Activated CD4-positive, alpha-beta T cell treated with anti-CD3 and anti-CD28 coated beads for 4 hours (primary cell): Measurements from ENCODE around the gene TPBGL.

ENCODE experiments used
- DNase-seq, 2 donors: peaks; one replicate each; pipeline ENCODE4 v3.0.0-alpha.2; 2020

Gene TPBGL

GRCh38 chr11:75240311-75241035 lies at the start of gene TPBGL:
Gene TPBGL, plus strand, starts transcription at chr11:75240774. Its CDS starts 276 bp downstream, at chr11:75241050.
- DNase-seq, result peak; percentile 49 to 56

- DNase-seq, result no peak
These were observed 49.2 kb upstream of the TPBGL start for GRCh38 chr11:75191330-75191717.

GRCh38 chr11:75193271-75193670 lies 47.3 kb upstream of the TPBGL start:
- DNase-seq, result no peak

- DNase-seq, result no peak
These were observed 46.9 kb upstream of the TPBGL start for GRCh38 chr11:75193711-75194110.

- DNase-seq, result no peak
These were observed 46.4 kb upstream of the TPBGL start for GRCh38 chr11:75194147-75194546.

- no peak for DNase-seq
These were observed 45.2 kb upstream of the TPBGL start for GRCh38 chr11:75195167-75195962.

GRCh38 chr11:75196426-75196825 lies 44.1 kb upstream of the TPBGL start:
- no peak for DNase-seq

GRCh38 chr11:75197512-75198277 lies 42.9 kb upstream of the TPBGL start:
- DNase-seq, result no peak

- DNase-seq, result no peak
These were observed 42.1 kb upstream of the TPBGL start for GRCh38 chr11:75198278-75198973.

GRCh38 chr11:75199412-75199955 lies 41.1 kb upstream of the TPBGL start:
- no peak for DNase-seq

GRCh38 chr11:75200051-75200450 lies 40.5 kb upstream of the TPBGL start:
- DNase-seq, result no peak

- DNase-seq, result no peak
These were observed 40.0 kb upstream of the TPBGL start for GRCh38 chr11:75200531-75200930.

GRCh38 chr11:75201771-75202170 lies 38.8 kb upstream of the TPBGL start:
- no peak for DNase-seq

GRCh38 chr11:75202195-75202594 lies 38.4 kb upstream of the TPBGL start:
- DNase-seq, result no peak

GRCh38 chr11:75203138-75203537 lies 37.4 kb upstream of the TPBGL start:
- no peak for DNase-seq

- no peak for DNase-seq
These were observed 36.9 kb upstream of the TPBGL start for GRCh38 chr11:75203641-75204011.

- no peak for DNase-seq
These were observed 36.4 kb upstream of the TPBGL start for GRCh38 chr11:75204012-75204674.

- peak; percentile 80 to 84 for DNase-seq
These were observed 35.6 kb upstream of the TPBGL start for GRCh38 chr11:75204685-75205563.

- no peak for DNase-seq
These were observed 35.0 kb upstream of the TPBGL start for GRCh38 chr11:75205564-75206020.

- no peak for DNase-seq
These were observed 32.1 kb upstream of the TPBGL start for GRCh38 chr11:75208446-75208845.

GRCh38 chr11:75212411-75212810 lies 28.2 kb upstream of the TPBGL start:
- no peak for DNase-seq
